ENCODE data around the gene PIGR. TPM values are rescaled to one million over a fixed set of nuclear protein-coding genes. Genes with fewer than 3 reads are reported as not detected.

Gene PIGR
- total and polyA plus RNA-seq, 9 of the 15 experiments (the other 6 are each of a cell fraction or from before 2014, with no cell fraction given), result 0.01 to 1.5 (median 0.03) TPM; not detected in 4

- TF ChIP-seq MAZ (CRISPR knock-in tag; conservative IDR thresholded peaks at IDR 0.05 in 1 of 2, IDR thresholded peaks at IDR 0.05 in 1 of 2) (peak; percentile 65 to 85; a peak in 3 of 4 replicates), ARID2 (IDR thresholded peaks at IDR 0.05) (peak; percentile 41; the same call in 1 of the 2 replicates), FOXA3 (CRISPR knock-in tag; conservative IDR thresholded peaks at IDR 0.05 in 1 of 2, IDR thresholded peaks at IDR 0.05 in 1 of 2) (no peak), CHD4 (IDR thresholded peaks at IDR 0.05; ENCODE audit: insufficient read depth, insufficient replicate concordance, low read depth, low read length, poor library complexity, severe bottlenecking) (no peak), MAFK (IDR thresholded peaks at IDR 0.05; ENCODE audit: low read length) (no peak), ZFX (CRISPR knock-in tag; IDR thresholded peaks at IDR 0.05) (peak; percentile 29), GTF2F1 (IDR thresholded peaks at IDR 0.05; ENCODE audit: low read depth, low read length) (0 out of 2 replicates have a peak, but pooled peaks have one; percentile 53), RBM17 (IDR thresholded peaks at IDR 0.05; ENCODE audit: borderline replicate concordance, low read depth, low read length) (no peak), PHTF2 (CRISPR knock-in tag; IDR thresholded peaks at IDR 0.05) (no peak), RB1 (IDR thresholded peaks at IDR 0.05; ENCODE audit: low read depth) (peak; percentile 84; the same call in 1 of the 2 replicates), SP1 (CRISPR knock-in tag; IDR thresholded peaks at IDR 0.05) (peak; percentile 66; the same call in 1 of the 2 replicates), ETS1 (conservative IDR thresholded peaks at IDR 0.05; ENCODE audit: control insufficient read depth, low read depth, low read length) (0 out of 2 replicates have a peak, but pooled peaks have one; percentile 28), MTA3 (IDR thresholded peaks at IDR 0.05; ENCODE audit: borderline replicate concordance) (peak; percentile 49; the same call in 1 of the 2 replicates), SRF (CRISPR knock-in tag; IDR thresholded peaks at IDR 0.05) (0 out of 4 replicates have a peak, but pooled peaks of 1 of the 2 experiments have one; percentile 21)
- TF ChIP-seq, protein P1, sequence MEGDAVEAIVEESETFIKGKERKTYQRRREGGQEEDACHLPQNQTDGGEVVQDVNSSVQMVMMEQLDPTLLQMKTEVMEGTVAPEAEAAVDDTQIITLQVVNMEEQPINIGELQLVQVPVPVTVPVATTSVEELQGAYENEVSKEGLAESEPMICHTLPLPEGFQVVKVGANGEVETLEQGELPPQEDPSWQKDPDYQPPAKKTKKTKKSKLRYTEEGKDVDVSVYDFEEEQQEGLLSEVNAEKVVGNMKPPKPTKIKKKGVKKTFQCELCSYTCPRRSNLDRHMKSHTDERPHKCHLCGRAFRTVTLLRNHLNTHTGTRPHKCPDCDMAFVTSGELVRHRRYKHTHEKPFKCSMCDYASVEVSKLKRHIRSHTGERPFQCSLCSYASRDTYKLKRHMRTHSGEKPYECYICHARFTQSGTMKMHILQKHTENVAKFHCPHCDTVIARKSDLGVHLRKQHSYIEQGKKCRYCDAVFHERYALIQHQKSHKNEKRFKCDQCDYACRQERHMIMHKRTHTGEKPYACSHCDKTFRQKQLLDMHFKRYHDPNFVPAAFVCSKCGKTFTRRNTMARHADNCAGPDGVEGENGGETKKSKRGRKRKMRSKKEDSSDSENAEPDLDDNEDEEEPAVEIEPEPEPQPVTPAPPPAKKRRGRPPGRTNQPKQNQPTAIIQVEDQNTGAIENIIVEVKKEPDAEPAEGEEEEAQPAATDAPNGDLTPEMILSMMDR (IDR thresholded peaks at IDR 0.05 in 2 of 3, conservative IDR thresholded peaks at IDR 0.05 in 1 of 3; ENCODE audit: insufficient read depth in 2 of 3, low read depth in 1 of 3, low read length in 3 of 3), result peak; percentile 100
- TF ChIP-seq, protein P2, sequence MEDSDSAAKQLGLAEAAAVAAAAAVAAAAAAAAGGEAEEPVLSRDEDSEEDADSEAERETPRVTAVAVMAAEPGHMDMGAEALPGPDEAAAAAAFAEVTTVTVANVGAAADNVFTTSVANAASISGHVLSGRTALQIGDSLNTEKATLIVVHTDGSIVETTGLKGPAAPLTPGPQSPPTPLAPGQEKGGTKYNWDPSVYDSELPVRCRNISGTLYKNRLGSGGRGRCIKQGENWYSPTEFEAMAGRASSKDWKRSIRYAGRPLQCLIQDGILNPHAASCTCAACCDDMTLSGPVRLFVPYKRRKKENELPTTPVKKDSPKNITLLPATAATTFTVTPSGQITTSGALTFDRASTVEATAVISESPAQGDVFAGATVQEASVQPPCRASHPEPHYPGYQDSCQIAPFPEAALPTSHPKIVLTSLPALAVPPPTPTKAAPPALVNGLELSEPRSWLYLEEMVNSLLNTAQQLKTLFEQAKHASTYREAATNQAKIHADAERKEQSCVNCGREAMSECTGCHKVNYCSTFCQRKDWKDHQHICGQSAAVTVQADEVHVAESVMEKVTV (CRISPR knock-in tag; IDR thresholded peaks at IDR 0.05), result peak; percentile 94
- TF ChIP-seq, protein P3, sequence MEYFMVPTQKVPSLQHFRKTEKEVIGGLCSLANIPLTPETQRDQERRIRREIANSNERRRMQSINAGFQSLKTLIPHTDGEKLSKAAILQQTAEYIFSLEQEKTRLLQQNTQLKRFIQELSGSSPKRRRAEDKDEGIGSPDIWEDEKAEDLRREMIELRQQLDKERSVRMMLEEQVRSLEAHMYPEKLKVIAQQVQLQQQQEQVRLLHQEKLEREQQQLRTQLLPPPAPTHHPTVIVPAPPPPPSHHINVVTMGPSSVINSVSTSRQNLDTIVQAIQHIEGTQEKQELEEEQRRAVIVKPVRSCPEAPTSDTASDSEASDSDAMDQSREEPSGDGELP (CRISPR knock-in tag; IDR thresholded peaks at IDR 0.05; ENCODE audit: borderline replicate concordance), result peak; percentile 70; the same call in 1 of the 2 replicates
These were observed 10.7 kb downstream of the PIGR start (continued) for GRCh38 chr1:206935491-206936067.
